HepG2 (cell line): ENCODE measurements around the gene DOCK1.

Experiments
- MAX ChIP-seq: IDR thresholded peaks from 2 replicates; pipeline ENCODE4 v1.6.1; 2012; ENCODE audit warnings: inconsistent platforms
- MTA1 ChIP-seq: sonication (generic); formaldehyde crosslinking; IDR thresholded peaks from 2 replicates; pipeline ENCODE4 v1.4.0; 2020; ENCODE audit warnings: missing genetic modification reagents, mild to moderate bottlenecking, borderline replicate concordance
- MXD4 ChIP-seq: IDR thresholded peaks from 2 replicates; pipeline ENCODE4 v1.6.1; 2016; ENCODE audit warnings: mild to moderate bottlenecking, missing biosample characterization, missing genetic modification reagents
- PAX8 ChIP-seq: sonication (generic); formaldehyde crosslinking; IDR thresholded peaks from 2 replicates; pipeline ENCODE4 v1.8.0; 2022; ENCODE audit warnings: mild to moderate bottlenecking, missing genetic modification reagents, borderline replicate concordance
- YY1 ChIP-seq: IDR thresholded peaks from 2 replicates; pipeline ENCODE4 v1.6.1; 2011; ENCODE audit warnings: low read length, low read depth, moderate library complexity, mild to moderate bottlenecking; ENCODE audit not compliant: insufficient read depth, insufficient replicate concordance
- ZFP36 ChIP-seq: fragments of 150-350 bp; IDR thresholded peaks from 2 replicates; pipeline ENCODE4 v1.6.1; 2018; ENCODE audit warnings: borderline replicate concordance, low read length, low read depth; ENCODE audit not compliant: partially characterized antibody
- ZNF343 ChIP-seq: sonication (generic); formaldehyde crosslinking; IDR thresholded peaks from 2 replicates; pipeline ENCODE4 v1.4.0; 2020; ENCODE audit warnings: mild to moderate bottlenecking, missing genetic modification reagents

GRCh38 chr10:127423218-127423915 is 518.1 kb downstream of the DOCK1 start:
- TF ChIP-seq MXD4 (no peak), ZFP36 (no peak), YY1 (no peak), ZNF343 (no peak), MTA1 (CRISPR knock-in tag) (no peak), MAX (no peak), PAX8 (CRISPR knock-in tag) (no peak)
